Kidney (tissue), 14 donors: ENCODE measurements around the gene CLDN11. TPM values are rescaled to one million over a fixed set of nuclear protein-coding genes. Genes with fewer than 3 reads are reported as not detected.

ENCODE experiments used
- DNase-seq, 5 donors: peaks; one replicate each; pipeline ENCODE4 v3.0.0-alpha.2; 2013 to 2020
- FAIRE-seq: peaks from 2 replicates; lab custom pipeline; 2012; peaks lifted over from hg19 to GRCh38; lab: Jason Lieb, UNC
- H3K27ac ChIP-seq, 2 donors: one replicate each; pipeline ENCODE4 v1.7.0; 2013; ENCODE audit warnings: low read depth in 2 of 2, low read length in 2 of 2, inconsistent platforms in 1 of 2
- H3K27me3 ChIP-seq: one replicate; pipeline ENCODE4 v1.7.1; 2013; ENCODE audit warnings: low read length, inconsistent platforms; ENCODE audit not compliant: control insufficient read depth, insufficient read depth
- H3K36me3 ChIP-seq, 3 donors: one replicate each; pipeline versions ENCODE4 v1.7.0 to v1.7.1; 2013; ENCODE audit warnings: low read length in 3 of 3, control low read depth in 1 of 3, inconsistent platforms in 1 of 3; ENCODE audit not compliant: insufficient read depth in 3 of 3, control insufficient read depth in 2 of 3
- H3K4me1 ChIP-seq, 3 donors: one replicate each; pipeline versions ENCODE4 v1.7.0 to v1.7.1; 2013; ENCODE audit warnings: low read length in 3 of 3, inconsistent platforms in 1 of 3, low read depth in 1 of 3; ENCODE audit not compliant: control insufficient read depth in 2 of 3, insufficient read depth in 2 of 3
- H3K4me3 ChIP-seq, 3 donors: one replicate each; pipeline versions ENCODE4 v1.7.0 to v1.8.1; 2013; ENCODE audit warnings: low read length in 3 of 3, control low read depth in 1 of 3, inconsistent platforms in 1 of 3
- H3K9ac ChIP-seq, 3 donors: one replicate each; pipeline versions ENCODE4 v1.7.0 to v1.7.1; 2013; ENCODE audit warnings: low read length in 3 of 3, control low read depth in 1 of 3, inconsistent platforms in 1 of 3
- H3K9me3 ChIP-seq, 3 donors: one replicate each; pipeline versions ENCODE4 v1.7.0 to v1.7.1; 2013; ENCODE audit warnings: low read length in 3 of 3, control low read depth in 1 of 3, inconsistent platforms in 1 of 3; ENCODE audit not compliant: control insufficient read depth in 2 of 3, insufficient read depth in 1 of 3
- intact Hi-C: fragments of 100-400 bp; cut with DNase I; formaldehyde crosslinking; loops from one replicate; pipeline ENCODE4 v1.11.1; 2022
- polyA plus RNA-seq: library from polyadenylated mRNA; stranded (reverse); fragments of 350-450 nt; fragmentation: Illumina TruSeq; extraction: RNeasy Lipid Tissue Mini Kit (QIAGEN cat#74804); gene quantifications from one replicate; pipeline ENCODE4 v1.2.3, GENCODE V29; 2014; ENCODE audit warnings: low read depth, low replicate concordance; ENCODE audit not compliant: insufficient read depth
- total RNA-seq: library from RNA; stranded (reverse); fragmentation: NEBNext Ultra II Directional; extraction: Animal tissue kit (Norgen Biotek cat#: 25700); gene quantifications from one replicate; pipeline ENCODE4 v1.2.1, GENCODE V29; 2021
- TF ChIP-seq, protein P1 (sequence below): IDR thresholded peaks from 3 replicates; pipeline ENCODE4 v1.5.1; 2012; ENCODE audit warnings: mild to moderate bottlenecking, moderate library complexity, borderline replicate concordance; ENCODE audit not compliant: insufficient read depth; ENCODE audit errors: extremely low read depth
- donor health status: control.
- donor health status: control.
- donor health status: control.
- donor health status: control.
- donor health status: control.
- donor health status: DM: yes; HTN: yes; CAD: no.
- donor health status: Normal renal cell carcinoma (clear cell type).

The CLDN11 gene
- total and polyA plus RNA-seq, 2 donors from 2014 or later, result 1.6 to 2.4 TPM

DNA sequence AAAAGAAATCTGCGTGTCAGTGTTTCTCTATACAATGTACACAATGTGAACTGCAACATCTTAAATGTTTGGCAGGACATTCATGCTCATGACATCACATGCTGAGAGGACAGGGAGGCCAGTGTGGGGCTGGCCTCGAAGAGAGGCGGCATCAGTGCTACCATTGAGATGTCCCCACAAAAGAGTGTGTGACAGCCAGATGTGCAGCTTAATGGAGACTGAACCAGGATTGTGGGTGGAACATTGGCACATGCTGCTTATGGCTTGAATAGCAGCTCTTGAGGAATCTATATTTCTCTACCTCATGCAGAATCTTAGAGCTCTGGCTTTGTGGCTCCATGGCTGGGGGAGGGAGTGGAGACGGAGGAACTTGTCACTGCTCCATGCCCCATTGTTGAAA, 18.5 kb downstream of the CLDN11 start:
- H3K27ac ChIP-seq, result no peak overlapping the region
- no peak for FAIRE-seq
- no peak for DNase-seq
- no peaks in the 10 kb centered on the region for H3K4me1 ChIP-seq
- no peak overlapping the region for H3K9ac ChIP-seq
- no peaks in the 10 kb centered on the region for H3K9me3 ChIP-seq
- intact Hi-C loops, result no loop called here
- TF ChIP-seq, protein P1, sequence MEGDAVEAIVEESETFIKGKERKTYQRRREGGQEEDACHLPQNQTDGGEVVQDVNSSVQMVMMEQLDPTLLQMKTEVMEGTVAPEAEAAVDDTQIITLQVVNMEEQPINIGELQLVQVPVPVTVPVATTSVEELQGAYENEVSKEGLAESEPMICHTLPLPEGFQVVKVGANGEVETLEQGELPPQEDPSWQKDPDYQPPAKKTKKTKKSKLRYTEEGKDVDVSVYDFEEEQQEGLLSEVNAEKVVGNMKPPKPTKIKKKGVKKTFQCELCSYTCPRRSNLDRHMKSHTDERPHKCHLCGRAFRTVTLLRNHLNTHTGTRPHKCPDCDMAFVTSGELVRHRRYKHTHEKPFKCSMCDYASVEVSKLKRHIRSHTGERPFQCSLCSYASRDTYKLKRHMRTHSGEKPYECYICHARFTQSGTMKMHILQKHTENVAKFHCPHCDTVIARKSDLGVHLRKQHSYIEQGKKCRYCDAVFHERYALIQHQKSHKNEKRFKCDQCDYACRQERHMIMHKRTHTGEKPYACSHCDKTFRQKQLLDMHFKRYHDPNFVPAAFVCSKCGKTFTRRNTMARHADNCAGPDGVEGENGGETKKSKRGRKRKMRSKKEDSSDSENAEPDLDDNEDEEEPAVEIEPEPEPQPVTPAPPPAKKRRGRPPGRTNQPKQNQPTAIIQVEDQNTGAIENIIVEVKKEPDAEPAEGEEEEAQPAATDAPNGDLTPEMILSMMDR, result no peak
- H3K27me3 ChIP-seq, result no peaks in the 10 kb centered on the region
- H3K4me3 ChIP-seq, result no peak overlapping the region
- peaks cover 0 to 3% (median 0%) of the 10 kb centered on the region in 3 donors for H3K36me3 ChIP-seq

GRCh38 chr3:170437696-170438407, 19.2 kb downstream of the CLDN11 start:
- H3K27ac ChIP-seq, result no peak overlapping the region
- H3K27me3 ChIP-seq, result no peaks in the 10 kb centered on the region
- no peak overlapping the region for H3K9ac ChIP-seq
- H3K4me3 ChIP-seq, result no peak overlapping the region
- DNase-seq (no peak), FAIRE-seq (no peak)
- no peaks in the 10 kb centered on the region for H3K4me1 ChIP-seq
- TF ChIP-seq, protein P1, result no peak
- intact Hi-C loops, result no loop called here
- peaks cover 0 to 3% (median 0%) of the 10 kb centered on the region in 3 donors for H3K36me3 ChIP-seq
- H3K9me3 ChIP-seq, result no peaks in the 10 kb centered on the region

GRCh38 chr3:170438836-170439235, 20.2 kb downstream of the CLDN11 start:
- FAIRE-seq, result peak; percentile 84

More at GRCh38 chr3:170438836-170439235, 20.2 kb downstream of the CLDN11 start:
- Histone ChIP-seq H3K4me3 (no peak overlapping the region), H3K27ac (no peak overlapping the region), H3K4me1 (no peaks in the 10 kb centered on the region), H3K36me3 (peaks cover 0 to 3% (median 0%) of the 10 kb centered on the region in 3 donors), H3K9ac (no peak overlapping the region), H3K27me3 (no peaks in the 10 kb centered on the region), H3K9me3 (no peaks in the 10 kb centered on the region)
- TF ChIP-seq, protein P1, result no peak
- intact Hi-C loops, result no loop called here
- no peak for DNase-seq
